ENCODE data around the gene TM2D3.

Gene TM2D3

GRCh38 chr15:101621961-101622360 is 30.2 kb downstream of the TM2D3 start:
- in situ Hi-C loops (cut with MboI; ENCODE audit: low pct_unique_long_range_greater_than_20kb, low sequenced_read_pairs, unreplicated experiment): no loop called here
- no peak for TF ChIP-seq CTCF (IDR thresholded peaks at IDR 0.05; ENCODE audit: extremely low read depth, insufficient read depth, missing control alignments)
- DNase-seq (ENCODE audit: low spot score): no peak

DNA sequence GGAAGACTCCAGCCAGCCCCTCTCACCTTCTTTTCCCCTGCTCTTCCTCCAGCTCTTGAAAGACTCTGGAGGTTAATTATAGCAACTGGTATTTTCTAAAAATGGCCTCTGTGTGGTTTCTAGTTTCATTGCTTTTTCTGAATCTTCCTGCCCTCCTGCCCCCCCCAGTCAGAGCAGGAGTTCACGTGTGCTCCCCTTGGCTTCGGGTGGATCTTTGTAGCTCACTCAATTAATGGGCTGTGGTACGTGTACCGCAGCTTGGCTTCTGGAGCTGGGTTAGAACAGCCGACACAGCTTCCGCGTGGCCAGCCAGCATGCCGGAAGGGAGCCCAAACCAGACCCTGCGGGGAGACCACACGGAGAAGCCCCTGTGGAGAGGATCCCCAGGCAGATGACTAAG is 31.5 kb downstream of the TM2D3 start:
- peak; percentile 23 for DNase-seq (ENCODE audit: low spot score)
- no peak for TF ChIP-seq CTCF (IDR thresholded peaks at IDR 0.05; ENCODE audit: extremely low read depth, insufficient read depth, missing control alignments)
- in situ Hi-C loops (cut with MboI; ENCODE audit: low pct_unique_long_range_greater_than_20kb, low sequenced_read_pairs, unreplicated experiment): no loop called here

DNA sequence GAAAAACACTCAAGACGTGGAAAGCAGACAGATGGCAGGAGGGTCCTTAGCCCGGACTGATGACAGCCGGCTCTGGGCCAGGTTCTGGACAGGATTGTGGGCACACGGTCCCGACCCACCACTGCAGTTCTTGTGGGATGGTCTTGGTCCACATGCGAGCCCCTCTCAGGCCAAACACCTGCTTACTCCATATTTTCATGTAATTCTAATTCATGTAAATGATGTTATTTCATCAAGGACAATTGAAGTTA is 32.6 kb downstream of the TM2D3 start:
- in situ Hi-C loops (cut with MboI; ENCODE audit: low pct_unique_long_range_greater_than_20kb, low sequenced_read_pairs, unreplicated experiment): no loop called here
- no peak for TF ChIP-seq CTCF (IDR thresholded peaks at IDR 0.05; ENCODE audit: extremely low read depth, insufficient read depth, missing control alignments)
- no peak for DNase-seq (ENCODE audit: low spot score)

DNA sequence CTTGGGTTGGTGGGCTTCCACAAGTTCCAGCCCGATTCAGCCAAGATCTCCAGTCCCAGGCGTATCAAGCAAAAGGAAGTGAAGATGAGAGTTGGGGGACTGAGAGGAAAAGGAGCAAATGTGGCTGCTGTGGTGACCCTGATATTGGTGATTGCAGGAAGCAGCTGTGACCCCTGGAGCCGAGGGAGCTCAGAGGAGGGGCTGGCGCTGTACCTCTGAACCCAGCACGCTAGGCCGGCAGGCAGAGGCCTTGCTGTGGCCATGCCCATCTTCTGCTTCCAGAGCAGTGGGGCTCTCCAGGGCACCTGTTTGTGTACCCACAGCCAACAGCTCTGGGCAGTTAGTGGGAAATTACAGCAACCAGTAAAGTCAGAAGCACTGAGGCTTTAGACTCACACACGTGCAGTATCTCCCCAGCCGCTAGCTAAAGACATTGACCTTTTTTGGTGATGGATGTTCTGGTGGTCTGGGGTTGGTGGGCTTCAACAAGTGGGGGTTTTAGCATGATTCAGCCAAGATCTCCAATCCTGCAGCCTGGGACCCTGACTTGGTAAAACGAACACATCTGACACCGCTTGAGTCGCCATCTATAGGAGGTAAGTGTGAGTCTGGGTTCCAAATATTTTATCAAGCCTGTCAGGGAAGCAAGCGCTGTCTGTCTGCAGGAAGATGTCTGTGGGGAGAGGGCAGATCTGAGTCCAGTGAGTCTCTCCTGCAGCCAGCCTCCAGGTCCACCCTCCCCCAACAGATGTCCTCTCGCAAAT is 33.1 kb downstream of the TM2D3 start:
- in situ Hi-C loops (cut with MboI; ENCODE audit: low pct_unique_long_range_greater_than_20kb, low sequenced_read_pairs, unreplicated experiment): no loop called here
- DNase-seq (ENCODE audit: low spot score): no peak
- TF ChIP-seq CTCF (IDR thresholded peaks at IDR 0.05; ENCODE audit: extremely low read depth, insufficient read depth, missing control alignments): no peak

DNA sequence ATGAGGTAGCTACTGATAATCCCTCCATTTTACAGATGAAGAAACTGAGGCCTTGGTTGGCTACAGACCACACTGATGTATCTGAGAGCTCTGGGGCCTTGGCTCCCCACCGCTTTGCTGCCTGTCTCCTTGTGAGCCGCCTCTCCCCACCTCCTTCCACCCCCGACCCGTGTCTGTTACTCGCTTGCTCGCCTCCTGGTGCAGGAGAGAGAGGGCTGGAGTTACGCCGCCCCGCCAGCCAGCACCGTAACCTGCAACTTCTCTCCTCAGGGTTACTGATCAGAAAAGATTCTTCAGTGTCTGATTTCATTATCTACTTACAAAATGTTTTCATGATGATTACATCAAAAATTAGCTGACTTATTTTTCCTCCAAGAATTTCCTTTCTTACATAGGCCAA is 34.1 kb downstream of the TM2D3 start:
- no peak for TF ChIP-seq CTCF (IDR thresholded peaks at IDR 0.05; ENCODE audit: extremely low read depth, insufficient read depth, missing control alignments)
- DNase-seq (ENCODE audit: low spot score): no peak
- in situ Hi-C loops (cut with MboI; ENCODE audit: low pct_unique_long_range_greater_than_20kb, low sequenced_read_pairs, unreplicated experiment): no loop called here

DNA sequence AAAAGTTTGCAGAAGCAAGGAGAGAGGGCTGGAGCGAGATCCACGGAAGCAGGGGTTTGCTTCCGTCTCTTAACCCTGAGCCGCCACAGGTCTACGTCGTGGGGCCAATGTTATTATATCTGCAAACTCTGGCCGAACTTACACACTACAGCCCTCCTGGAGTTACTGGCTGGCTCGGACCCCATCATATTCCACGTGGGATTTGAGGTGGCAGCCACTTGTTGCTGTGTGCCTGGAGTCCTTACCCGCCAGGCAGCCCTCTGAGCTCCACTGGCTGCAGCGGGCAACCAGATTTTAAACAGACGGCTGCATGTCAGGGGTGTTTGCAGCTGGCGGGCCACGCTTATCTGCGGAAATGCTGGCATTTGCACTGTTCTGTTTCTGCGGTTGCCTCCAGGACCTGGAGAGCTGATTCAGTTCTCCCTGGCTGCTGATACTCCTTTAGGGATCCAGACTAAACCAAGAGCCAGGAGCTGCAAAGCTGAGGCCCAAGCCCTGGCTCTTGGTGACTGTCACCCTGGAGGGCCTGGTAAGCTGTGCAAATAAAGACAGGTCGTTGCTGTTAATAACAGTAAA is 34.7 kb downstream of the TM2D3 start:
- in situ Hi-C loops (cut with MboI; ENCODE audit: low pct_unique_long_range_greater_than_20kb, low sequenced_read_pairs, unreplicated experiment): no loop called here
- no peak for TF ChIP-seq CTCF (IDR thresholded peaks at IDR 0.05; ENCODE audit: extremely low read depth, insufficient read depth, missing control alignments)
- DNase-seq (ENCODE audit: low spot score): no peak

Data from GM13977 (cell line).